WTC11 (cell line): Measurements from ENCODE around the gene TBXT. TPM values are rescaled to one million over a fixed set of nuclear protein-coding genes. Genes with fewer than 3 reads are reported as not detected.

Experiments used
- ATAC-seq: fragments of 200-7000 bp; cut with Tn5 transposase; 2 replicates; pipeline ENCODE4 v1.10.0; 2021; ENCODE audit warnings: mild to moderate bottlenecking, moderate library complexity
- CTCF ChIA-PET: fragments of 300-600 bp; sonication (Branson Sonifier 250); formaldehyde crosslinking; loops from one replicate; lab custom pipeline; 2021; ENCODE audit warnings: antibody characterized with exemption; lab: Charles Lee
- POLR2A ChIA-PET: fragments of 350-600 bp; sonication (Branson Sonifier 250); formaldehyde crosslinking; loops from one replicate; lab custom pipeline; 2021; ENCODE audit warnings: antibody characterized with exemption; lab: Charles Lee
- DNase-seq: peaks from one replicate; pipeline ENCODE4 v3.0.0; 2021; ENCODE audit warnings: low spot score
- H3K27ac Mint-ChIP-seq: 2 replicates; pipeline ENCODE4 v1.8.0; 2021; ENCODE audit warnings: mixed read lengths
- H3K27me3 Mint-ChIP-seq: 2 replicates; pipeline ENCODE4 v1.8.0; 2021; ENCODE audit warnings: low read depth, mild to moderate bottlenecking, moderate library complexity, mixed read lengths
- H3K36me3 Mint-ChIP-seq: 2 replicates; pipeline ENCODE4 v1.8.0; 2021; ENCODE audit warnings: mixed read lengths
- H3K4me1 Mint-ChIP-seq: 2 replicates; pipeline ENCODE4 v1.8.0; 2022; ENCODE audit warnings: mixed read lengths
- H3K4me3 Mint-ChIP-seq: 2 replicates; pipeline ENCODE4 v1.8.0; 2021; ENCODE audit warnings: mild to moderate bottlenecking, moderate library complexity, mixed read lengths
- H3K9me3 Mint-ChIP-seq: 2 replicates; pipeline ENCODE4 v1.8.0; 2021; ENCODE audit warnings: mixed read lengths
- ARID4B ChIP-seq: sonication (generic); formaldehyde crosslinking; IDR thresholded peaks from 2 replicates; pipeline ENCODE4 v1.8.0; 2023; ENCODE audit warnings: missing genetic modification reagents, mild to moderate bottlenecking, borderline replicate concordance
- GRHL2 ChIP-seq: fragments of 250-450 bp; sonication (Bioruptor Pico); IDR thresholded peaks from 2 replicates; pipeline ENCODE4 v1.8.0; 2022; ENCODE audit warnings: mild to moderate bottlenecking, moderate library complexity; ENCODE audit not compliant: insufficient replicate concordance, severe bottlenecking
- GTF2I ChIP-seq: fragments of 250-450 bp; sonication (Bioruptor Pico); conservative IDR thresholded peaks from 2 replicates; pipeline ENCODE4 v1.4.0; 2021; ENCODE audit warnings: mild to moderate bottlenecking
- MXD4 ChIP-seq: fragments of 250-450 bp; sonication (Bioruptor Pico); IDR thresholded peaks from 2 replicates; pipeline ENCODE4 v1.8.0; 2021; ENCODE audit warnings: mild to moderate bottlenecking, moderate library complexity, borderline replicate concordance
- NFATC4 ChIP-seq: fragments of 250-450 bp; sonication (Bioruptor Pico); IDR thresholded peaks from 2 replicates; pipeline ENCODE4 v1.9.0; 2021; ENCODE audit warnings: mild to moderate bottlenecking
- TP53 ChIP-seq: sonication (generic); formaldehyde crosslinking; IDR thresholded peaks from 2 replicates; pipeline ENCODE4 v1.8.1; 2023; ENCODE audit warnings: mild to moderate bottlenecking, missing genetic modification reagents
- ZBTB21 ChIP-seq: sonication (generic); formaldehyde crosslinking; IDR thresholded peaks from 2 replicates; pipeline ENCODE4 v1.8.1; 2023; ENCODE audit warnings: mild to moderate bottlenecking, missing genetic modification reagents, borderline replicate concordance
- total RNA-seq: library from RNA; stranded (reverse); gene quantifications from 3 replicates; pipeline ENCODE4 v1.2.3, GENCODE V29; 2021
- TF ChIP-seq, protein P1 (sequence below): fragments of 250-450 bp; sonication (Bioruptor Pico); IDR thresholded peaks from 2 replicates; pipeline ENCODE4 v1.8.0; 2021; ENCODE audit warnings: mild to moderate bottlenecking
- TF ChIP-seq, protein P2 (sequence below): sonication (generic); formaldehyde crosslinking; IDR thresholded peaks from 2 replicates; pipeline ENCODE4 v1.8.1; 2022; ENCODE audit warnings: mild to moderate bottlenecking, missing genetic modification reagents, moderate library complexity, borderline replicate concordance

TBXT gene
- total RNA-seq, 1 experiment from 2014 or later: 0.15 TPM

DNA sequence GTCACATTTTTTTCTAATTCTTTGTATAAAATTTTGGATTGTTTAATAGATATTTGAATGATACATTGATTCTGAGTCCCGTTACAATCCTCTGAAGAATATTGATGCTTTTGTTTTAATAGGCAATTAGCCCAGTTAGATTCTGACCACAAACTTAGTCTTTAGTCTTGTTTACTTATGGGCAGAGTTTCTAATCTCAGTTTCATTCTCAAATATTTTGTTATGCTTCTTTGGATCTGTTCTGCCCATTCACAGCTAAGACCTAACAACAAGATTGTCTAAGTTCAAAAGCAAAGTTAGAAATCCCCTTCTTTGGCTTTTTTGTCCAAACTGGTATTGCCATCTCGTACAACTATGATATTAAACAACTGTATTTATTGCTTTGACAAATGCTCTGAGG is 58.0 kb downstream of the TBXT start:
- DNase-seq: no peak
- POLR2A ChIA-PET: no interaction called here
- Mint-ChIP-seq H3K27ac (no peak overlapping the region), H3K36me3 (no peaks in the 10 kb centered on the region), H3K9me3 (peaks cover 5% of the 10 kb centered on the region), H3K4me3 (no peak overlapping the region), H3K4me1 (no peaks in the 10 kb centered on the region), H3K27me3 (no peaks in the 10 kb centered on the region; the same call in none of the 2 replicates)
- CTCF ChIA-PET: no interaction called here
- ATAC-seq: no peak
- TF ChIP-seq GRHL2 (CRISPR knock-in tag) (no peak), TP53 (CRISPR knock-in tag) (no peak), NFATC4 (no peak), ZBTB21 (no peak), GTF2I (no peak), MXD4 (CRISPR knock-in tag) (no peak), ARID4B (CRISPR knock-in tag) (no peak)
- TF ChIP-seq, protein P1, sequence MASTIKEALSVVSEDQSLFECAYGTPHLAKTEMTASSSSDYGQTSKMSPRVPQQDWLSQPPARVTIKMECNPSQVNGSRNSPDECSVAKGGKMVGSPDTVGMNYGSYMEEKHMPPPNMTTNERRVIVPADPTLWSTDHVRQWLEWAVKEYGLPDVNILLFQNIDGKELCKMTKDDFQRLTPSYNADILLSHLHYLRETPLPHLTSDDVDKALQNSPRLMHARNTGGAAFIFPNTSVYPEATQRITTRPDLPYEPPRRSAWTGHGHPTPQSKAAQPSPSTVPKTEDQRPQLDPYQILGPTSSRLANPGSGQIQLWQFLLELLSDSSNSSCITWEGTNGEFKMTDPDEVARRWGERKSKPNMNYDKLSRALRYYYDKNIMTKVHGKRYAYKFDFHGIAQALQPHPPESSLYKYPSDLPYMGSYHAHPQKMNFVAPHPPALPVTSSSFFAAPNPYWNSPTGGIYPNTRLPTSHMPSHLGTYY (CRISPR knock-in tag): no peak
- TF ChIP-seq, protein P2, sequence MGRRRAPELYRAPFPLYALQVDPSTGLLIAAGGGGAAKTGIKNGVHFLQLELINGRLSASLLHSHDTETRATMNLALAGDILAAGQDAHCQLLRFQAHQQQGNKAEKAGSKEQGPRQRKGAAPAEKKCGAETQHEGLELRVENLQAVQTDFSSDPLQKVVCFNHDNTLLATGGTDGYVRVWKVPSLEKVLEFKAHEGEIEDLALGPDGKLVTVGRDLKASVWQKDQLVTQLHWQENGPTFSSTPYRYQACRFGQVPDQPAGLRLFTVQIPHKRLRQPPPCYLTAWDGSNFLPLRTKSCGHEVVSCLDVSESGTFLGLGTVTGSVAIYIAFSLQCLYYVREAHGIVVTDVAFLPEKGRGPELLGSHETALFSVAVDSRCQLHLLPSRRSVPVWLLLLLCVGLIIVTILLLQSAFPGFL (CRISPR knock-in tag): no peak

Other genes with a start within 250 kb of the TBXT start
- gene PRR18, start 140.5 kb upstream of the TBXT start, total RNA-seq: 0.16 to 0.52 TPM (median 0.39 TPM) in 3 replicates
- gene SFT2D1, start 174.7 kb upstream of the TBXT start, total RNA-seq: 48.0 to 53.1 TPM (median 49.4 TPM) in 3 replicates
- 8.7 to 10.7 TPM (median 9.6 TPM) in 3 replicates for gene MPC1, start 215.1 kb upstream of the TBXT start, total RNA-seq